Measurements from ENCODE around the gene GMPPA.
A peak's percentile ranks its signal among the peaks of the same experiment; 100 is the strongest.

Gene GMPPA

GRCh38 chr2:219467736-219468075 lies 31.0 kb upstream of the GMPPA start:
- DNase-seq (ENCODE audit: low read depth in 2 of 3, low spot score in 2 of 3): no peak

- no peak for DNase-seq (ENCODE audit: low read depth in 2 of 3, low spot score in 2 of 3)
Measured at GRCh38 chr2:219468410-219469185, 30.1 kb upstream of the GMPPA start.

GRCh38 chr2:219469186-219469724 lies 29.4 kb upstream of the GMPPA start:
- no peak for DNase-seq (ENCODE audit: low read depth in 2 of 3, low spot score in 2 of 3)

GRCh38 chr2:219470429-219470828 lies 28.3 kb upstream of the GMPPA start:
- no peak for DNase-seq (ENCODE audit: low read depth in 2 of 3, low spot score in 2 of 3)

GRCh38 chr2:219471476-219472371 lies 27.0 kb upstream of the GMPPA start:
- DNase-seq (ENCODE audit: low read depth in 2 of 3, low spot score in 2 of 3): no peak

- DNase-seq (ENCODE audit: low read depth in 2 of 3, low spot score in 2 of 3): no peak
Measured at GRCh38 chr2:219472629-219473187, 26.0 kb upstream of the GMPPA start.

GRCh38 chr2:219473511-219473910 lies 25.2 kb upstream of the GMPPA start:
- DNase-seq (ENCODE audit: low read depth in 2 of 3, low spot score in 2 of 3): no peak

GRCh38 chr2:219474285-219475060 lies 24.2 kb upstream of the GMPPA start:
- no peak for DNase-seq (ENCODE audit: low read depth in 2 of 3, low spot score in 2 of 3)

- no peak for DNase-seq (ENCODE audit: low read depth in 2 of 3, low spot score in 2 of 3)
Measured at GRCh38 chr2:219475278-219475677, 23.4 kb upstream of the GMPPA start.

- peak in 2 of 3 experiments; percentile 47 to 50 for DNase-seq (ENCODE audit: low read depth in 2 of 3, low spot score in 2 of 3)
Measured at GRCh38 chr2:219475697-219476651, 22.7 kb upstream of the GMPPA start.

GRCh38 chr2:219476652-219477151 lies 22.0 kb upstream of the GMPPA start:
- no peak for DNase-seq (ENCODE audit: low read depth in 2 of 3, low spot score in 2 of 3)

- DNase-seq (ENCODE audit: low read depth in 2 of 3, low spot score in 2 of 3): no peak
Measured at GRCh38 chr2:219477179-219477578, 21.5 kb upstream of the GMPPA start.

GRCh38 chr2:219477815-219478214 lies 20.9 kb upstream of the GMPPA start:
- DNase-seq (ENCODE audit: low read depth in 2 of 3, low spot score in 2 of 3): no peak

- DNase-seq (ENCODE audit: low read depth in 2 of 3, low spot score in 2 of 3): no peak
Measured at GRCh38 chr2:219478916-219479315, 19.8 kb upstream of the GMPPA start.

- no peak for DNase-seq (ENCODE audit: low read depth in 2 of 3, low spot score in 2 of 3)
Measured at GRCh38 chr2:219480004-219480403, 18.7 kb upstream of the GMPPA start.

- DNase-seq (ENCODE audit: low read depth in 2 of 3, low spot score in 2 of 3): no peak
Measured at GRCh38 chr2:219482674-219483405, 15.9 kb upstream of the GMPPA start.

GRCh38 chr2:219483451-219484342 lies 15.0 kb upstream of the GMPPA start:
- no peak for DNase-seq (ENCODE audit: low read depth in 2 of 3, low spot score in 2 of 3)

All from activated CD8-positive, alpha-beta memory T cell treated with anti-CD3 and anti-CD28 coated beads for 48 hours (primary cell).